Neural cell (in vitro differentiated cells): Measurements from ENCODE around the gene SFMBT2. TPM values are rescaled to one million over a fixed set of nuclear protein-coding genes. Genes with fewer than 3 reads are reported as not detected.

ENCODE experiments used
- H2AFZ ChIP-seq: fragments of 200-600, 300-800 bp; sonication (generic), shearing (Covaris generic); 2 replicates; pipeline ENCODE4 v1.6.0; 2014; ENCODE audit warnings: low read depth, mild to moderate bottlenecking, antibody characterized with exemption, low read length, moderate library complexity
- H3F3A ChIP-seq: fragments of 200-600 bp; shearing (Covaris generic); 2 replicates; pipeline ENCODE4 v1.6.1; 2016; ENCODE audit warnings: mild to moderate bottlenecking, moderate library complexity, mixed read lengths, antibody characterized with exemption, low read length; ENCODE audit not compliant: insufficient read depth, poor library complexity, severe bottlenecking
- H3K27ac ChIP-seq: fragments of 200-600, 300-800 bp; sonication (generic), shearing (Covaris generic); 2 replicates; pipeline ENCODE4 v1.5.1; 2014; ENCODE audit warnings: mild to moderate bottlenecking, low read length, moderate library complexity
- H3K27me3 ChIP-seq: fragments of 300-800, 200-600 bp; sonication (generic), shearing (Covaris generic); 2 replicates; pipeline ENCODE4 v1.6.0; 2014; ENCODE audit warnings: mild to moderate bottlenecking, low read depth, low read length, moderate library complexity; ENCODE audit not compliant: insufficient read depth
- H3K36me3 ChIP-seq: fragments of 300-800, 200-600 bp; sonication (generic), shearing (Covaris generic); 2 replicates; pipeline ENCODE4 v1.5.1; 2014; ENCODE audit warnings: mild to moderate bottlenecking, antibody characterized with exemption, low read length, moderate library complexity; ENCODE audit not compliant: insufficient read depth
- H3K4me2 ChIP-seq: fragments of 300-800, 200-600 bp; sonication (generic), shearing (Covaris generic); 2 replicates; pipeline ENCODE4 v1.6.0; 2014; ENCODE audit warnings: mild to moderate bottlenecking, low read length
- H3K4me3 ChIP-seq: fragments of 300-800, 200-600 bp; sonication (generic), shearing (Covaris generic); 2 replicates; pipeline ENCODE4 v1.5.1; 2014; ENCODE audit warnings: mild to moderate bottlenecking, low read length, moderate library complexity
- H3K79me2 ChIP-seq: fragments of 200-600 bp; shearing (Covaris generic); replicated peaks from 2 replicates; pipeline ENCODE4 v1.6.0; 2014; ENCODE audit warnings: mild to moderate bottlenecking, low read length, moderate library complexity; ENCODE audit not compliant: insufficient read depth
- H3K9ac ChIP-seq: fragments of 300-800, 200-600 bp; sonication (generic), shearing (Covaris generic); 2 replicates; pipeline ENCODE4 v1.6.1; 2016; ENCODE audit warnings: mild to moderate bottlenecking, low read length, mixed read lengths
- H3K9me2 ChIP-seq: fragments of 200-600 bp; shearing (Covaris generic); 2 replicates; pipeline ENCODE4 v1.6.1; 2016; ENCODE audit warnings: mild to moderate bottlenecking, low read length, mixed read lengths; ENCODE audit not compliant: insufficient read depth
- H3K9me3 ChIP-seq: fragments of 200-600, 300-800 bp; sonication (generic), shearing (Covaris generic); 2 replicates; pipeline ENCODE4 v1.6.1; 2016; ENCODE audit warnings: mild to moderate bottlenecking, mixed run types, low read length, moderate library complexity, mixed read lengths
- H4K20me1 ChIP-seq: fragments of 200-600 bp; shearing (Covaris generic); 2 replicates; pipeline ENCODE4 v1.6.1; 2016; ENCODE audit warnings: mild to moderate bottlenecking, mixed run types; ENCODE audit not compliant: insufficient read depth
- EP300 ChIP-seq: fragments of 450-650 bp; conservative IDR thresholded peaks from 2 replicates; pipeline ENCODE4 v1.6.1; 2014; ENCODE audit warnings: antibody characterized with exemption, mild to moderate bottlenecking, moderate library complexity; ENCODE audit not compliant: poor library complexity, severe bottlenecking
- EZH2 ChIP-seq: fragments of 200-600, 300-800 bp; shearing (Covaris generic), sonication (generic); IDR thresholded peaks from 2 replicates; pipeline ENCODE4 v1.6.1; 2014; ENCODE audit warnings: antibody characterized with exemption, low read length, borderline replicate concordance, mild to moderate bottlenecking; ENCODE audit not compliant: insufficient read depth, poor library complexity, severe bottlenecking
- MXI1 ChIP-seq: fragments of 450-650 bp; conservative IDR thresholded peaks from 2 replicates; pipeline ENCODE4 v1.6.1; 2014; ENCODE audit warnings: antibody characterized with exemption, mild to moderate bottlenecking; ENCODE audit not compliant: poor library complexity, severe bottlenecking
- POLR2AphosphoS5 ChIP-seq: IDR thresholded peaks from 2 replicates; pipeline ENCODE4 v1.6.1; 2012
- RAD21 ChIP-seq: fragments of 450-650 bp; conservative IDR thresholded peaks from 2 replicates; pipeline ENCODE4 v1.6.1; 2014; ENCODE audit warnings: antibody characterized with exemption, mild to moderate bottlenecking, moderate library complexity
- SMC3 ChIP-seq: fragments of 450-650 bp; conservative IDR thresholded peaks from 2 replicates; pipeline ENCODE4 v1.6.1; 2014; ENCODE audit warnings: antibody characterized with exemption, mild to moderate bottlenecking, moderate library complexity; ENCODE audit not compliant: poor library complexity
- TAF1 ChIP-seq: IDR thresholded peaks from 2 replicates; pipeline ENCODE4 v1.6.1; 2012; ENCODE audit warnings: low read depth
- polyA plus RNA-seq: library from polyadenylated mRNA; depleted of rRNA; stranded (reverse); fragments of >200 nt; gene quantifications from 2 replicates; pipeline ENCODE4 v1.2.3, GENCODE V29; 2014
- TF ChIP-seq, protein P1 (sequence below): fragments of 450-650 bp; IDR thresholded peaks from 2 replicates; pipeline ENCODE4 v1.5.1; 2014; ENCODE audit warnings: antibody characterized with exemption, mild to moderate bottlenecking, moderate library complexity; ENCODE audit not compliant: poor library complexity, severe bottlenecking
- TF ChIP-seq, protein P2 (sequence below): IDR thresholded peaks from 2 replicates; pipeline ENCODE4 v1.6.1; 2012; ENCODE audit warnings: borderline replicate concordance

Gene SFMBT2
- polyA plus RNA-seq, 1 donor from 2014 or later = 1.3 TPM

DNA sequence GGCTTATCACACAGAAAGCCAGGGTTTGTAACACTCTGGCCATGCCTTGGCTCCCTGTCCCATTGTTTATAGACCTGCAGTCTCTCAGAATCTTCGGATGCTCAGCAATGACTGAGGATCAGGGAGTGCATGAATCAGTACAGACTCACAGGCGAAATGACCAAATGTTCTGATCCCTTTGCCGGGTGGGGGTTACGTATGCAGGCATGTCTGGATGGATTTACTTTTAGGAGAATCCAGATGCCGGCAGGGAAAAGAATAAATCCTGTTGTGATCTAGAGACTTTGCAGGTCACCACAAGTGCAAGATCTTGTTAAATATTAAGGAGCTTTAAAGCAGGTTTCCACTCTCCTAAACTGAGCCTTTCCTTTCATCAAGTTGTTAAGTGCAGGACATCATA lies 149.5 kb downstream of the SFMBT2 start:
- H3K27me3 ChIP-seq = no peaks in the 10 kb centered on the region
- H4K20me1 ChIP-seq = no peaks in the 10 kb centered on the region
- TF ChIP-seq EP300 (no peak), EZH2 (no peak), MXI1 (no peak), SMC3 (no peak), RAD21 (no peak), POLR2AphosphoS5 (no peak), TAF1 (no peak)
- TF ChIP-seq, protein P1, sequence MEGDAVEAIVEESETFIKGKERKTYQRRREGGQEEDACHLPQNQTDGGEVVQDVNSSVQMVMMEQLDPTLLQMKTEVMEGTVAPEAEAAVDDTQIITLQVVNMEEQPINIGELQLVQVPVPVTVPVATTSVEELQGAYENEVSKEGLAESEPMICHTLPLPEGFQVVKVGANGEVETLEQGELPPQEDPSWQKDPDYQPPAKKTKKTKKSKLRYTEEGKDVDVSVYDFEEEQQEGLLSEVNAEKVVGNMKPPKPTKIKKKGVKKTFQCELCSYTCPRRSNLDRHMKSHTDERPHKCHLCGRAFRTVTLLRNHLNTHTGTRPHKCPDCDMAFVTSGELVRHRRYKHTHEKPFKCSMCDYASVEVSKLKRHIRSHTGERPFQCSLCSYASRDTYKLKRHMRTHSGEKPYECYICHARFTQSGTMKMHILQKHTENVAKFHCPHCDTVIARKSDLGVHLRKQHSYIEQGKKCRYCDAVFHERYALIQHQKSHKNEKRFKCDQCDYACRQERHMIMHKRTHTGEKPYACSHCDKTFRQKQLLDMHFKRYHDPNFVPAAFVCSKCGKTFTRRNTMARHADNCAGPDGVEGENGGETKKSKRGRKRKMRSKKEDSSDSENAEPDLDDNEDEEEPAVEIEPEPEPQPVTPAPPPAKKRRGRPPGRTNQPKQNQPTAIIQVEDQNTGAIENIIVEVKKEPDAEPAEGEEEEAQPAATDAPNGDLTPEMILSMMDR = no peak
- TF ChIP-seq, protein P2, sequence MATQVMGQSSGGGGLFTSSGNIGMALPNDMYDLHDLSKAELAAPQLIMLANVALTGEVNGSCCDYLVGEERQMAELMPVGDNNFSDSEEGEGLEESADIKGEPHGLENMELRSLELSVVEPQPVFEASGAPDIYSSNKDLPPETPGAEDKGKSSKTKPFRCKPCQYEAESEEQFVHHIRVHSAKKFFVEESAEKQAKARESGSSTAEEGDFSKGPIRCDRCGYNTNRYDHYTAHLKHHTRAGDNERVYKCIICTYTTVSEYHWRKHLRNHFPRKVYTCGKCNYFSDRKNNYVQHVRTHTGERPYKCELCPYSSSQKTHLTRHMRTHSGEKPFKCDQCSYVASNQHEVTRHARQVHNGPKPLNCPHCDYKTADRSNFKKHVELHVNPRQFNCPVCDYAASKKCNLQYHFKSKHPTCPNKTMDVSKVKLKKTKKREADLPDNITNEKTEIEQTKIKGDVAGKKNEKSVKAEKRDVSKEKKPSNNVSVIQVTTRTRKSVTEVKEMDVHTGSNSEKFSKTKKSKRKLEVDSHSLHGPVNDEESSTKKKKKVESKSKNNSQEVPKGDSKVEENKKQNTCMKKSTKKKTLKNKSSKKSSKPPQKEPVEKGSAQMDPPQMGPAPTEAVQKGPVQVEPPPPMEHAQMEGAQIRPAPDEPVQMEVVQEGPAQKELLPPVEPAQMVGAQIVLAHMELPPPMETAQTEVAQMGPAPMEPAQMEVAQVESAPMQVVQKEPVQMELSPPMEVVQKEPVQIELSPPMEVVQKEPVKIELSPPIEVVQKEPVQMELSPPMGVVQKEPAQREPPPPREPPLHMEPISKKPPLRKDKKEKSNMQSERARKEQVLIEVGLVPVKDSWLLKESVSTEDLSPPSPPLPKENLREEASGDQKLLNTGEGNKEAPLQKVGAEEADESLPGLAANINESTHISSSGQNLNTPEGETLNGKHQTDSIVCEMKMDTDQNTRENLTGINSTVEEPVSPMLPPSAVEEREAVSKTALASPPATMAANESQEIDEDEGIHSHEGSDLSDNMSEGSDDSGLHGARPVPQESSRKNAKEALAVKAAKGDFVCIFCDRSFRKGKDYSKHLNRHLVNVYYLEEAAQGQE = no peak
- H3K4me2 ChIP-seq = no peak overlapping the region
- no peak overlapping the region for H3K9ac ChIP-seq
- H3K4me3 ChIP-seq = no peak overlapping the region
- no peaks in the 10 kb centered on the region for H3K36me3 ChIP-seq
- no peaks in the 10 kb centered on the region for H3F3A ChIP-seq
- H3K27ac ChIP-seq = no peak overlapping the region
- no peaks in the 10 kb centered on the region for H3K9me2 ChIP-seq
- H3K79me2 ChIP-seq = no peaks in the 10 kb centered on the region
- H3K9me3 ChIP-seq = no peaks in the 10 kb centered on the region
- H2AFZ ChIP-seq = no peak overlapping the region

DNA sequence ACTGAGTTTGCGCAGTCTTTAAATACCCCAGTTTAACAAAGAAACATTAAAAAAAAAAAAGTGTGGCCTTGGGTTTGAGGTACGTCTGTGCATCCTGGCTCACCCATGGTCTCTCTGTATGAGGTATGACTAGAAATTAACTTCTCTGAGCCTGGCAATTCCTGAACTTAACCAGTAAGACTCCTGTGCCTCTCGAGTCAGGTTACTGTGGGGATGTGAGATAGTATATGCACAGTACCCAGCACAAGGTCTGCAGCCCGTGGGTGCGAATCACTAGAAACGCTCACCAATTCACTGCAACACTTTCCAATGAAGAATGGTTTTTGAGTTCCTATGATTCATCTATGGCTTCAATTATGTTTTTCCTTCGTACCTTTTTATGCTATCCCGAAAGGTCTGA lies 149.9 kb downstream of the SFMBT2 start:
- Histone ChIP-seq H3F3A (no peaks in the 10 kb centered on the region), H3K9ac (no peak overlapping the region), H3K4me3 (no peak overlapping the region)

More for the DNA sequence above, 149.9 kb downstream of the SFMBT2 start:
- no peak overlapping the region for H2AFZ ChIP-seq
- no peaks in the 10 kb centered on the region for H3K79me2 ChIP-seq
- H3K9me3 ChIP-seq = no peaks in the 10 kb centered on the region
- no peak overlapping the region for H3K27ac ChIP-seq
- no peaks in the 10 kb centered on the region for H3K27me3 ChIP-seq
- H3K36me3 ChIP-seq = no peaks in the 10 kb centered on the region
- H3K4me2 ChIP-seq = no peak overlapping the region
- TF ChIP-seq, protein P1 = no peak
- no peak for TF ChIP-seq EZH2
- TF ChIP-seq POLR2AphosphoS5 = no peak
- no peak for TF ChIP-seq RAD21
- H3K9me2 ChIP-seq = no peaks in the 10 kb centered on the region
- H4K20me1 ChIP-seq = no peaks in the 10 kb centered on the region
